SK-N-SH (cell line): ENCODE results near the gene SSTR1.

Experiments used
- ELF1 ChIP-seq: IDR thresholded peaks from 2 replicates; pipeline ENCODE4 v1.4.0; 2012
- FOXJ3 ChIP-seq: sonication (generic); formaldehyde crosslinking; IDR thresholded peaks from 2 replicates; pipeline ENCODE4 v1.5.1; 2020; ENCODE audit warnings: mild to moderate bottlenecking, missing genetic modification reagents

DNA sequence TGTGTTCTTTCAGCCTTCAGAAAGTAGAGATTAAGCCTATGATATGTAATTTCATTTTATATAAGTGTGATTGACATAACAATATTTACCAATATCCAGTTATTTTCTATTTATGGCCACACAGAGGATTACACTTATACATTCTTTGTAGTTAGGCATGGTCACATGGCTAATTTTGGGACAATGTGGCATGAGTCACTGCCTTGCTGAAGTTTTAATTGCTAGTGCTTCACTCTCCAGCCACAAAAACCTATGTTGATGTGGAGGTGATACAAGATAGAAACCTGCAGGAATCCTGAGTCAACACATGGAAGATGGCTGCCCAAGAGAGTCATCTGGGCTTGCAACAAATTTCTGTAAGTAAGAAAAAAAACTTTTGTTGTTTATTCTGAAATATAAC is 31.2 kb downstream of the SSTR1 start:
- TF ChIP-seq FOXJ3 (CRISPR knock-in tag) (no peak), ELF1 (no peak)
